Stimulated activated CD8-positive, alpha-beta memory T cell treated with anti-CD3 and anti-CD28 coated beads, Interleukin-12 subunit alpha, Interleukin-12 subunit beta, amount 100 ng/mL, for 1 hour (primary cell): Measurements from ENCODE around the gene NOTO.

Experiments
- DNase-seq: peaks from one replicate; pipeline ENCODE4 v3.0.0-alpha.2; 2020; ENCODE audit warnings: low read depth

Gene NOTO

GRCh38 chr2:73233932-73234832 is 31.8 kb downstream of the NOTO start, which contains the start of gene CCT7:
Gene CCT7, plus strand, starts transcription at chr2:73234308. Its CDS starts 71 bp downstream, at chr2:73234379.
- DNase-seq, result peak; percentile 76

- no peak for DNase-seq
Observed at GRCh38 chr2:73235315-73236028, 33.1 kb downstream of the NOTO start.

- DNase-seq, result no peak
Observed at GRCh38 chr2:73237168-73237567, 34.8 kb downstream of the NOTO start.

- DNase-seq, result no peak
Observed at GRCh38 chr2:73238149-73238548, 35.8 kb downstream of the NOTO start.

- no peak for DNase-seq
Observed at GRCh38 chr2:73238976-73239375, 36.6 kb downstream of the NOTO start.

GRCh38 chr2:73239776-73240175 is 37.4 kb downstream of the NOTO start:
- no peak for DNase-seq

GRCh38 chr2:73243884-73244570 is 41.7 kb downstream of the NOTO start:
- DNase-seq, result no peak

- no peak for DNase-seq
Observed at GRCh38 chr2:73244580-73244979, 42.2 kb downstream of the NOTO start.

- no peak for DNase-seq
Observed at GRCh38 chr2:73246850-73247249, 44.5 kb downstream of the NOTO start.

- DNase-seq, result no peak
Observed at GRCh38 chr2:73249636-73250035, 47.3 kb downstream of the NOTO start.

- no peak for DNase-seq
Observed at GRCh38 chr2:73250872-73251846, 48.8 kb downstream of the NOTO start.

GRCh38 chr2:73252238-73253027 is 50.1 kb downstream of the NOTO start:
- DNase-seq, result no peak

- no peak for DNase-seq
Observed at GRCh38 chr2:73253400-73253799, 51.0 kb downstream of the NOTO start.

GRCh38 chr2:73253901-73254300 is 51.5 kb downstream of the NOTO start:
- no peak for DNase-seq

- DNase-seq, result no peak
Observed at GRCh38 chr2:73254343-73255006, 52.1 kb downstream of the NOTO start.

- DNase-seq, result no peak
Observed at GRCh38 chr2:73255007-73255644, 52.8 kb downstream of the NOTO start.

GRCh38 chr2:73255907-73256617 is 53.7 kb downstream of the NOTO start:
- DNase-seq, result no peak

- DNase-seq, result no peak
Observed at GRCh38 chr2:73256618-73256922, 54.2 kb downstream of the NOTO start.

- DNase-seq, result no peak
Observed at GRCh38 chr2:73257021-73257420, 54.6 kb downstream of the NOTO start.
